ENCODE results near the gene NEU2.

The NEU2 gene

GRCh38 chr2:233032551-233033320 lies at the start of gene NEU2:
Gene NEU2 (plus strand): TSS chr2:233032672. CDS start chr2:233032672, 0 bp downstream.
- no peak for DNase-seq

GRCh38 chr2:232982926-232983668 lies 49.4 kb upstream of the NEU2 start:
- no peak for DNase-seq

- no peak for DNase-seq
These were observed 48.8 kb upstream of the NEU2 start for GRCh38 chr2:232983669-232984140.

GRCh38 chr2:232984451-232985207 lies 47.8 kb upstream of the NEU2 start:
- DNase-seq, result no peak

GRCh38 chr2:232986155-232986554 lies 46.3 kb upstream of the NEU2 start:
- DNase-seq, result no peak

GRCh38 chr2:232993231-232993821 lies 39.1 kb upstream of the NEU2 start:
- no peak for DNase-seq

GRCh38 chr2:232994446-232994845 lies 38.0 kb upstream of the NEU2 start:
- DNase-seq, result no peak

GRCh38 chr2:232997749-232998665 lies 34.5 kb upstream of the NEU2 start:
- no peak for DNase-seq

- DNase-seq, result no peak
These were observed 33.8 kb upstream of the NEU2 start for GRCh38 chr2:232998666-232998985.

GRCh38 chr2:232999354-232999753 lies 33.1 kb upstream of the NEU2 start:
- DNase-seq, result no peak

- no peak for DNase-seq
These were observed 31.4 kb upstream of the NEU2 start for GRCh38 chr2:233000886-233001750.

- no peak for DNase-seq
These were observed 29.4 kb upstream of the NEU2 start for GRCh38 chr2:233002829-233003657.

- DNase-seq, result no peak
These were observed 28.6 kb upstream of the NEU2 start for GRCh38 chr2:233003658-233004555.

- DNase-seq, result no peak
These were observed 27.4 kb upstream of the NEU2 start for GRCh38 chr2:233005096-233005495.

- DNase-seq, result no peak
These were observed 25.8 kb upstream of the NEU2 start for GRCh38 chr2:233006648-233007047.

GRCh38 chr2:233007270-233007669 lies 25.2 kb upstream of the NEU2 start:
- DNase-seq, result no peak

- no peak for DNase-seq
These were observed 24.7 kb upstream of the NEU2 start for GRCh38 chr2:233007739-233008138.

- no peak for DNase-seq
These were observed 22.8 kb upstream of the NEU2 start for GRCh38 chr2:233009661-233010060.
